HG03439 (cell line): Measurements from ENCODE around the gene DTNB.
"Not testable (repeated sequence)": the region's sequence is repeated elsewhere in the genome, so short reads cannot be mapped to it uniquely, and the experiment has no call there.

Experiments
- ATAC-seq: cut with Tn5 transposase; IDR thresholded peaks from one replicate; pipeline ENCODE4 v1.9.1; 2021; ENCODE audit warnings: mild to moderate bottlenecking, moderate library complexity; ENCODE audit not compliant: unreplicated experiment

DTNB gene

GRCh38 chr2:25633801-25634200 lies 39.6 kb downstream of the DTNB start:
- not testable (repeated sequence) for ATAC-seq

DNA sequence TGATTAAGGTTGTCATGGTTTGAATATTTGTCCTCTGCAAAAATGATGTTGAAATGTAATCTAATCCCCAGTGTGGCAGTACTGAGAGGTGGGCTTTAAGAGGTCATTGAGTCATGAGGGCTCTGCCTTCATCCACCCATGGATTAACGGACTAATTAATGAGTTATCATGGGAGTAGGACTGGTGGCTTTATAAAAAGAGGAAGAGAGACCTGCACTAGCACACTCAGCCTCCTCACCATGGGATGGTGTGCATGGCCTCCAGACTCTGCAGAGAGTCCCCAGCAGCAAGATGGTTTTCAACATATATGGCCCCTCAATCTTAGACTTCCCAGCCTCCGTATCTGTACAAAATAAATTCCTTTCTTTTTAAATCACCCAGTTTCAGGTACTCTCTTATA lies 41.0 kb downstream of the DTNB start:
- no peak for ATAC-seq

GRCh38 chr2:25624635-25625034 lies 48.7 kb downstream of the DTNB start:
- no peak for ATAC-seq

GRCh38 chr2:25623361-25623760 lies 50.0 kb downstream of the DTNB start:
- ATAC-seq = no peak

DNA sequence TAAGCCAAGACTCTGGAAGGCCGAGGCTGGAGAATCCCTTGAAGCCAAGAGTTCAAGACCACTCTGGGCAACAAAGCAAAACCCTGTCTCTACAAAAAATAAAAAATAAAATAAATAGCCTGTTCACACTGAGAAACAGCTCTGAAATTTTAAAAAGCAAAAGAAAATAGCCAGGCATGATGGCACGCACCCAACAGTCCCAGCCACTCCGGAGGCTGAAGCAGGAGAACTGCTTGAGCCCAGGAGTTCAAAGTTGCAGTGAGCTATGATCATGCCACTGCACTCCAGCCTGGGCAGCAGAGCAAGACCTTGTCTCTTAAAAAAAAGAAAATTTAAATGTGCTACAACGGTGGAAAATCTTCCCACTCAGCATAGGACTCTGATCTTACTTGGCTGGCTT lies 52.7 kb downstream of the DTNB start:
- no peak for ATAC-seq

DNA sequence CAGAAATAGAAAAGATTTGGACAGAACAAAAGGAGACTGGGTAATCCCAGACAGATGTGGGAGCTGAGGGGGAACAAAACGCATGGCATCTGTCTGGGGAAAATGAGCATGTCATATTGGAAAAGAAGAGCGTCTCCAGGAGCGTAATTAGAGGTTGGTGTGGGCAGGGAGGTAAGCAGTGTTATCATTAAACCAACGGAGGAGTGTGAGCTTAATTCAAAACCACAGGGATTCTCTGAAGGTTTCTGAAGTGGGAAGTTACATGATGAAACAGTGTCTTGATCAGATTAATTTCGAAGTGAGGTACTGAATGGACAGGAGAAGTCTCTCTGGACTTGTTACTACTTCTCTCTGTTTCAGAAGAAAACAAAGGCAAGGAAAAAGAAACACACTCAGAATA lies 53.3 kb downstream of the DTNB start:
- no peak for ATAC-seq

- ATAC-seq = no peak
Observed at GRCh38 chr2:25619185-25619584, 54.2 kb downstream of the DTNB start.

- ATAC-seq = no peak
Observed at GRCh38 chr2:25618676-25619075, 54.7 kb downstream of the DTNB start.

DNA sequence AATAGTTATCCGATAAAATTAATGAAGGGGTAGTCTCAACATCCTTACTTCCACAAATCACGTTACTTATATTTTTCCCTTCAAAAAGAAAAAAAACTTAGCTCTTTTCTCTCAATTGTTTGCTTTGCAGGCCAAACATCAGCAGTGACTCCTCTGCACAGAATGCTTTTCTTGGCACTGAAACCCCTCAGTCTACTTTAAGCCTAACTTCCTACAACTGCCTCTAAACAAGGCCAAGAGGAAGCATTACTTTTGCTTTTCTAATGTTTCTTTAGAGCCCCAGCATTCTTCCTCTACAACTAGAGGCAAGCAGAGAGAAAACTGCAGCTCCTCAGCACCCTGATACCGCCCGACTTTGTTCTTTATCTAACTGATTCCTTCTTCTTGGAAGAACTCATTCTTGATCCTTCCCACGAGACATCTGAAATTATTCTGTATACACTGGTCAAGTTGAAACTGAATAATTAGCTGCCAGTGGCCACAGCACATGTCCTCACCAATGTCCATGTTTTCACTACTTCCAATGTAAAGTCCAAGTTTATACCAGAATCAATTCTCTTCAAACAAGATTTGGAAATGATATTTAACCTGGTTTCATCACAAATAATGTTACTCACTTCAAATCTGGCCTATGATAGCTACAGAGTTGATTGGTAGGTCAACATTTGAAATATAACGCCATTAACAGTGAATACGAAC lies 55.3 kb downstream of the DTNB start:
- ATAC-seq = no peak

DNA sequence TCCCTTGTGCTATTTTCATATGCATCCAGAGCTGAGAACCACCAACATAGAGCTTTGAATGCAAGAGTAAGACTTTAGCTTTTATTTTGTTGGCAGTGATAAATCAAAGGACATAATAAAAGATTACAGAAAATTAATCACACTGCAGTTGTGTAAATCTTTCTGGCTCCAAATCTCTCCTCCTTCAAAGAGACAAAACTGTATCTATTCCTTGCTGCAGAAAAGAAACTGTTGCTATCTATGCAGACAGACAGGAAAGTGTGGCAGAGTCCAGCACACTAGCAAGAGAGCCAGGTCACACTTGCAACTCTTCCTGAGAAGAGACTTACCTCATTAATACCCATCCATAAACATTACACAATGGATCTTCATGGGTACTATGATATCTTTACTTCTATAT lies 57.5 kb downstream of the DTNB start:
- ATAC-seq = no peak

GRCh38 chr2:25615386-25615785 lies 58.0 kb downstream of the DTNB start:
- ATAC-seq = no peak

DNA sequence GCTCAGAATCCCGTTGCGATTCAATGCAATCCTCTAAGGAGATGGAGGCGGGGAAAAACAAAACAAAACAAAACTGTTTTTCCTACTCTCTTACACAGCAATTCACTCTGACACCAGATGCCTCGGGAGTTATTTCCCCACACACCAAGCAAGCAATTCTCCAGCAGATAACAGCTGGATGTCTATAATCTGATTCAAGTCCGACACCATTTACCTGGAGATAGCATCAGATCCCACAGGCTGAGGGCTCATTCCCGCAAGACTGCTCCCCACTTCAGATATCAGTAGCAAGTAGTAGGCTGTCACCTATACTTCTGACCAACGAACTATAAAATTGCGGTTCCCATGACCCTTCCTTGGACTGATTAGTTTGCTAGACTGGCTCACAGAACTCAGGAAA lies 58.7 kb downstream of the DTNB start:
- ATAC-seq = no peak

DNA sequence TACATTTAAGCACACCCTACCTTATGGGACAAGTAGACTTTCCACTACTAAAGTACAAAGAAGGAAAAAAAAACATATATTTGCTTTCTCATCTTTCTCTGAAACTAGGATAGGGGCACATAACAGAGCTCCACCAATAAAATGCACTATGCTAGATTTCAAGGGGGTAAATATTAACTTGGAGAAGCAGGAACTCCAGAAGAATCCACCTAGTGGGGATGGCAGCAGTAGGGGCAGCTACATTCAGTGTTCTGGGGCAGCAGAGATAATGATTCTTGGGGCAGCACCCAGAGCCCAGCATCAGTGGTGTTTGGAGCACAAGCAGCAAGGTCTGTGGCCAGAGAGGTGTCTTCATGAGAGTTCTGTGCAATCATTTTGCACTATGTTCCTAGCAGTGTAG lies 64.7 kb downstream of the DTNB start:
- ATAC-seq = no peak

DNA sequence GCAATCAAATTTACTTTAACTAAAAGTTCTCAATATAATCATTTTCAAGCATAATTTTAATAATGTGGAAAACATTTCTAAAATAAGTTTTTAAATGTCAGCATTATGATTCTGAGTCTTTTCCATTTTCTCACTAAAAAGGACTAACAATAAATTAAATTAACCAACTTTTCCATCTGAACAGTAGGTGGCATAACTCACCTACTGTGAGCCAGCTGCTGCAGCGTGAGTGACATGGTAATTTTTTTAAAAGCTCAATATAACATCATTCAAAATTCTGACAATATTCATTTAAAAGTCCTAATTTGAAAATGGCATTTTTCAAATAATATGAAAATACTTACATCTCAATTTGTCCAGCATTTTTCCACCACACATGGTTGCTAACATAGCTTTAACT lies 66.5 kb downstream of the DTNB start:
- ATAC-seq = no peak

- no peak for ATAC-seq
Observed at GRCh38 chr2:25602333-25602723, 71.0 kb downstream of the DTNB start.

DNA sequence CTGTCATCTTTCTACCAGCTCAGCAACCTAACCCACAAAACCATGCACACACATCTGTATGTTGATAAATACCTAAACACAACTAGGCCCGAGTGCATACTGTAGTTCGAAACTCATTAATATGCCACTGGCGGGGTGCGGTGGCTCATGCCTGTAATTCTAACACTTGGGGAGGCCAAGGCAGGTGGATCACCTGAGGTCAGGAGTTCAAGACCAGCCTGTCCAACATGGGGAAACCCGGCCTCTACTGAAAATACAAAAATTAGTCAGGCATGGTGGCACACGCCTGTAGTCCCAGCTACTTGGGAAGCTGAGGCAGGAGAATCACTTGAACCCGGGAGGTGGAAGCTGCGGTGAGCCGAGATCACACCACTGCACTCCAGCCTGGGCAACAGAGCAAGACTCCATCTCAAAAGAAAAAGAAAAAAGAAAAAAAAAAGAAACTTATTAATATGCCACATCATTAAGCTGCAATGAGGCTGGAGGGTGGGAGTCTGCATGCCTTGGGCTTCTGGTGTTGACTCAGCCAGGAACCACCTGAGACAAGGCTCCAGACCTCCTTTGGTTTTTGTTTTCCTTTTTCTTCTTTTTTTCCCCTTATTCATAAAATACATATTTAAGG lies 71.6 kb downstream of the DTNB start:
- ATAC-seq = not testable (repeated sequence)

GRCh38 chr2:25598911-25599310 lies 74.5 kb downstream of the DTNB start:
- ATAC-seq = no peak

DNA sequence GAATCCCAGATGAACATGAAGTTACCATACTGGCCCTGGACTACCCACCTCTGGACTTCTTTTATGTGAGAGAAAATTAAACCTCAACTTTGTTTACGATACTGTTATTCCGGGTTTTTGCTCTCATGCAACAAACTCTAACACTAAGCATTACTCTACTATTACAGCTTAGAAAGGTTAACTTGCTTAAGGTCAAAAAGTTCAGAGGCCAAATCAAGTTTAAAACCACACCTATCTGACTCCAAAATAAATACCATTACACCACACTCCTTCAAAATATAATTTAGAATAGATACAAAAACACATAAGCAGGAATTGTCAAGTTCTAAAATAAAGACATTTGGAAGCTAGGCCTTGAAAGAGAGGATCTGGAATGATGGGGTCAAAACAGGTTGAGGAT lies 75.0 kb downstream of the DTNB start:
- no peak for ATAC-seq

DNA sequence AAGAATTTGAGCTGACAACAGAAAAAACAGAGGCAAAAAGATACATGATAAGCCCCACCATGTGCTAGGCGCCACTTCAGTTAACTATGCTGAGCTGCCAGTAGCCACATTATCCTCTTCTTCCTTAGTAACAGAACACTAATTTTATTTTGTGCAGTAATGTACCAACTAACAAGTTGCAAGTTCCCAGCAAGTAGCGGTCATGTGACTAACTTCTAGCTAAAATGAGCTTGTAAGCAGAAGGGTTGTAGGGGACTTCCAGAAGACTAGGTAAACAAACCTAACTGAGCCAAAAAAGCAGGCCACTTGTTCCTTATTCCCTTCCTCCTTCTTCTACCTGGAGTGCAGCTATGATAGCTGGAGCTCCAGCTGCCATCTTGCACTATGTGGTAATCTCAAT lies 75.5 kb downstream of the DTNB start:
- no peak for ATAC-seq

GRCh38 chr2:25596516-25597244 lies 76.7 kb downstream of the DTNB start:
- no peak for ATAC-seq

- ATAC-seq = no peak
Observed at GRCh38 chr2:25595393-25595792, 78.0 kb downstream of the DTNB start.

GRCh38 chr2:25594991-25595390 lies 78.4 kb downstream of the DTNB start:
- no peak for ATAC-seq
